MCF 10A (cell line): ENCODE data around the gene TLE3. TPM values are rescaled to one million over a fixed set of nuclear protein-coding genes. Genes with fewer than 3 reads are reported as not detected.
A peak's percentile ranks its signal among the peaks of the same experiment; 100 is the strongest.

Source experiments
- BruUV-seq: library from RNA; stranded (reverse); fragments of 400-500 nt; replicated peaks from 2 replicates; lab custom pipeline; 2021; lab: Mats Ljungman, UMichigan
- CTCF ChIA-PET: fragments of 300-600 bp; sonication (Branson Sonifier 250); formaldehyde crosslinking; extraction: SDS; loops from one replicate; lab custom pipeline; 2021; ENCODE audit warnings: antibody characterized with exemption, inconsistent platforms; lab: Yijun Ruan, JAX
- POLR2A ChIA-PET: fragments of 300-600, 350-650 bp; sonication (Branson Sonifier 250); formaldehyde crosslinking; extraction: SDS; loops from one replicate; lab custom pipeline; 2020; ENCODE audit warnings: antibody characterized with exemption, inconsistent platforms; lab: Yijun Ruan, JAX
- DNase-seq: peaks from one replicate; pipeline ENCODE4 v3.0.0-alpha.2; 2018; ENCODE audit not compliant: unreplicated experiment
- H3K27ac Mint-ChIP-seq: one replicate; pipeline ENCODE4 v1.8.0; 2022; ENCODE audit warnings: mild to moderate bottlenecking, low read depth, mixed read lengths; ENCODE audit not compliant: unreplicated experiment
- H3K27me3 Mint-ChIP-seq: one replicate; pipeline ENCODE4 v1.8.0; 2022; ENCODE audit warnings: mixed read lengths; ENCODE audit not compliant: insufficient read depth, unreplicated experiment
- H3K36me3 Mint-ChIP-seq: one replicate; pipeline ENCODE4 v1.8.0; 2022; ENCODE audit warnings: mild to moderate bottlenecking, moderate library complexity, mixed read lengths; ENCODE audit not compliant: insufficient read depth, unreplicated experiment
- H3K4me1 Mint-ChIP-seq: one replicate; pipeline ENCODE4 v1.8.0; 2022; ENCODE audit warnings: mixed read lengths; ENCODE audit not compliant: insufficient read depth, unreplicated experiment
- H3K4me3 Mint-ChIP-seq: one replicate; pipeline ENCODE4 v1.8.0; 2022; ENCODE audit warnings: mild to moderate bottlenecking, moderate library complexity, mixed read lengths; ENCODE audit not compliant: unreplicated experiment
- H3K9me3 Mint-ChIP-seq: one replicate; pipeline ENCODE4 v1.8.0; 2022; ENCODE audit warnings: mixed read lengths; ENCODE audit not compliant: unreplicated experiment
- intact Hi-C: fragments of 100-400 bp; cut with micrococcal nuclease; formaldehyde crosslinking; loops from 2 replicates; pipeline ENCODE4 v1.14.1; 2022
- total RNA-seq: library from RNA; stranded (reverse); gene quantifications from 2 replicates; pipeline ENCODE4 v1.2.3, GENCODE V29; 2022
- TF ChIP-seq, protein P1 (sequence below): fragments of 200-600 bp; IDR thresholded peaks from one replicate; pipeline ENCODE4 v1.8.0; 2022; ENCODE audit warnings: antibody characterized with exemption, mild to moderate bottlenecking; ENCODE audit not compliant: unreplicated experiment

Gene TLE3
- total RNA-seq, 1 experiment from 2014 or later, result 23.2 TPM

DNA sequence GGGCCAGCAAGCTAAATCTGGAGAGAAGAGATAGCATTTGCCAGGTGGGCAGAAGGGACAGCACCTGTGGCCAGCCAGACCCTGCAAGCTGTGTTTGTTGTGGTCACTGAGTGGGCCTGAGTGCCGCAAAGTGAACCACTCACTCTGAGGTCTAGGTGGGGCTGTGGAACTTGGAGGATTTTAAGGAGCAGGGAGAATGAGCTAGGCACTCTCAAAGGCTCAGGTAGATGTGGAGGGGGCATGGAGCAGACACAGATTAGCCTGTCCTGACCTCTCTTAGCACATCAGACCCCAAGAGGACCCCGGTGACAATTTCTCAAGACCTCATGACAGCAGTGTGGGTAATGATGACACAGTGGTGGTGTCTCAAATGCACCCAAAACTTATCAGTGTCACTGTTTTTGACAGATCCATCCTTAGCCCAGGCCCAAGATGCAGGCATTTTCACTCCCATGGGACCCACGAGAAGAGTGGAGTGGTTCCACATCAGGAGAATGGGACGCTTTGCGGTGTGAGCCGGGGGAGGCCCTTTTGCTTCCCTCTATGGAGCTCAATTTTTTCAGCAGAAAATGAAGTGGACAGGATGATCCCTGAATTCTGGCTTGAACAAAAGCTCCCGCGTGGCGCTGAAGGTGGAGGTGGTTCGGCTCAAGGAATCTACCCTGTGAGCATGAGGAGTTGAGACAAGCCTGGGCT is 43.8 kb upstream of the TLE3 start:
- BruUV-seq, result no TSS peak
- POLR2A ChIA-PET, result interaction anchor here (1.2 kb wide), 1 partner anchor 15 kb away, joined by 3 read pairs; no protein-coding TSS in a partner anchor
- H3K4me3 Mint-ChIP-seq, result no peak overlapping the region

DNA sequence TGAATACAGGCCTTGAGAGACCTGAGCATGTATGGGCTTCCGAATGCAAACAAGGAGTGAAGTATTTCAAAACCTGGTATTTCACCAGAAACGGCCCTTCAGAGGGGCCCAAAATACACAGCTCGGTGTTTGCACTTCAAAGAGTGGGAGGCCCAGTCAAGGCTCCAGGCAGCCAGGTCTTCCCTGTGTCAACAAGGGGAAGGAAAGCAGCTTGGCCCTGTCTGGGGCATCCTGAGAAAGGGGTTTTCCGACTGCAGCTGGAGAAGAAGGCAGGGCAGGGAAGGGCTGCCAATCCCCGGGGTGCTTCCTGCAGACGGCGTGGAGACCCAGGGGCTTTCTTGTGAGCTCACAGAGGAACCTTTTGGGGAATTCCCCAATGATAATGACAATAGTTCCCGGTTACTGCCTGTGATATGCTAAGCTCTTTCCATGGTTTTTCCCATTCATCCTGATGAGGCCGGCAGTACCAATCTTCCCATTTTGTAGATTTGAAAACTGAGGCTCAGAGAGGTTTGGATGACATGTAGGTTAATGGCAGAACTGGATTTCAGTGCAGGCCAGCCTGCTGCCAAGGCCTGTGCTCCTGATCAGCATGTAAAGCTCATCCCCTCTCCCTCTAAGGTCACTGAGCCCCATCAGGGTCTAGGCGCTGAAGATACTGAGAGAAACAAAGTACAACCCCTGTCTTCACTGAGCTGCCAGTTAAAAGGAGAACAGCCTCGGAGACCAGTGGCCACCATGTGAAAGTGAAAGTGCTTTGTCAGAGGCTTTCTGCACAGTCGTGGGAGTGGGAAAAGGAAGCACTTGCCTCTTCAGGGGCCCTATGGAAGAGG is 43.0 kb upstream of the TLE3 start:
- TF ChIP-seq, protein P1, sequence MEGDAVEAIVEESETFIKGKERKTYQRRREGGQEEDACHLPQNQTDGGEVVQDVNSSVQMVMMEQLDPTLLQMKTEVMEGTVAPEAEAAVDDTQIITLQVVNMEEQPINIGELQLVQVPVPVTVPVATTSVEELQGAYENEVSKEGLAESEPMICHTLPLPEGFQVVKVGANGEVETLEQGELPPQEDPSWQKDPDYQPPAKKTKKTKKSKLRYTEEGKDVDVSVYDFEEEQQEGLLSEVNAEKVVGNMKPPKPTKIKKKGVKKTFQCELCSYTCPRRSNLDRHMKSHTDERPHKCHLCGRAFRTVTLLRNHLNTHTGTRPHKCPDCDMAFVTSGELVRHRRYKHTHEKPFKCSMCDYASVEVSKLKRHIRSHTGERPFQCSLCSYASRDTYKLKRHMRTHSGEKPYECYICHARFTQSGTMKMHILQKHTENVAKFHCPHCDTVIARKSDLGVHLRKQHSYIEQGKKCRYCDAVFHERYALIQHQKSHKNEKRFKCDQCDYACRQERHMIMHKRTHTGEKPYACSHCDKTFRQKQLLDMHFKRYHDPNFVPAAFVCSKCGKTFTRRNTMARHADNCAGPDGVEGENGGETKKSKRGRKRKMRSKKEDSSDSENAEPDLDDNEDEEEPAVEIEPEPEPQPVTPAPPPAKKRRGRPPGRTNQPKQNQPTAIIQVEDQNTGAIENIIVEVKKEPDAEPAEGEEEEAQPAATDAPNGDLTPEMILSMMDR, result no peak
- Mint-ChIP-seq H3K4me3 (no peak overlapping the region), H3K4me1 (no peaks in the 10 kb centered on the region), H3K9me3 (no peaks in the 10 kb centered on the region), H3K27me3 (peaks cover 29% of the 10 kb centered on the region), H3K36me3 (no peaks in the 10 kb centered on the region), H3K27ac (no peak overlapping the region)
- intact Hi-C loops, result no loop called here
- POLR2A ChIA-PET, result interaction anchor here (1.1 to 1.2 kb wide), 2 partner anchors 12 to 15 kb away, joined by 3 read pairs; no protein-coding TSS in a partner anchor
- no TSS peak for BruUV-seq
- CTCF ChIA-PET, result interaction anchor here (0.6 to 1.4 kb wide), 2 partner anchors 11 to 750 kb away, joined by 3 read pairs; no protein-coding TSS in a partner anchor
- peak; percentile 25 for DNase-seq

More for the DNA sequence above, 43.8 kb upstream of the TLE3 start:
- Mint-ChIP-seq H3K4me1 (no peaks in the 10 kb centered on the region), H3K27me3 (peaks cover 32% of the 10 kb centered on the region), H3K27ac (no peak overlapping the region), H3K9me3 (no peaks in the 10 kb centered on the region), H3K36me3 (no peaks in the 10 kb centered on the region)
- no peak for DNase-seq
- CTCF ChIA-PET, result interaction anchor here (0.5 kb wide), 1 partner anchor 187 kb away, joined by 3 read pairs; no protein-coding TSS in a partner anchor
- intact Hi-C loops, result no loop called here
- TF ChIP-seq, protein P1, result no peak

GRCh38 chr15:70140025-70140542 is 42.4 kb upstream of the TLE3 start:
- ChIA-PET POLR2A (interaction anchor here (1.1 kb wide), 1 partner anchor 12 kb away, joined by 3 read pairs; no protein-coding TSS in a partner anchor), CTCF (interaction anchor here (0.6 to 1.4 kb wide), 3 partner anchors 12 to 751 kb away, joined by 3 read pairs; no protein-coding TSS in a partner anchor)
- Mint-ChIP-seq H3K4me3 (no peak overlapping the region), H3K9me3 (no peaks in the 10 kb centered on the region), H3K27me3 (peaks cover 29% of the 10 kb centered on the region), H3K36me3 (no peaks in the 10 kb centered on the region), H3K27ac (no peak overlapping the region), H3K4me1 (no peaks in the 10 kb centered on the region)
- no TSS peak for BruUV-seq
- TF ChIP-seq, protein P1, result no peak
- intact Hi-C loops, result no loop called here
- DNase-seq, result no peak
